GM18867 (cell line): ENCODE measurements around the gene ADK.
"Not testable (repeated sequence)": the region's sequence is repeated elsewhere in the genome, so short reads cannot be mapped to it uniquely, and the experiment has no call there.

Experiments
- ATAC-seq: cut with Tn5 transposase; IDR thresholded peaks from one replicate; pipeline ENCODE4 v1.9.1; 2021; ENCODE audit warnings: mild to moderate bottlenecking, moderate library complexity; ENCODE audit not compliant: unreplicated experiment

The ADK gene

DNA sequence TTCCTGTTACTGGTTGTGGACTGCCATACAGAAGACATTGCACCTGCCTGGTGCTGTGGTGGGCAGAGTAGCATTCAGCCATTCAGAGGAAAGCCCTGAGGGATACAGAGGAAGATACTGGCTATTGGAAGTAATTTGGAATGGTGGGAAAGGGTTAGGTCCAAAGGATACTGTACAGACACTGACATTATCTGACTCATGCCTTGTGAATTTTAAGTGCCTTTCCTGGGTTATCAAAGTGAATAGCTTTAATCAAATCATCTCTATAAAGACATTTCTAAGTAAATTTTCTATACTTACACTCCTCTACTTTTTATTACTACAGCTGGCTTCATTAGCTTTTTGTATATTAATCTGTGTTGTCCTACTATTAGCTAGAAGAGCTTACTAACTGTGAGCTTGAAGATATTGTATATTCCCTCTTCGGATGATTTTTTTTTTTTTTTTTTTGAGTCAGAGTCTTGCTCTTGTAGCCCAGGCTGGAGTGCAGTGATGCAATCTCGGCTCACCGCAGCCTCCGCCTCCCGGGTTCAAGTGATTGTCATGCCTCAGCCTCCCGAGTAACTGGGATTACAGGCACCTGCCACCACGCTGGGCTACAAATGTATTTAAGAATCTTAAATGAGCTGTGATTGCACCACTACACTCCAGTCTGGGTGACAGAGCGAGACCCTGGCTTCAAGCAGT, 186.5 kb downstream of the ADK start:
- no peak for ATAC-seq

DNA sequence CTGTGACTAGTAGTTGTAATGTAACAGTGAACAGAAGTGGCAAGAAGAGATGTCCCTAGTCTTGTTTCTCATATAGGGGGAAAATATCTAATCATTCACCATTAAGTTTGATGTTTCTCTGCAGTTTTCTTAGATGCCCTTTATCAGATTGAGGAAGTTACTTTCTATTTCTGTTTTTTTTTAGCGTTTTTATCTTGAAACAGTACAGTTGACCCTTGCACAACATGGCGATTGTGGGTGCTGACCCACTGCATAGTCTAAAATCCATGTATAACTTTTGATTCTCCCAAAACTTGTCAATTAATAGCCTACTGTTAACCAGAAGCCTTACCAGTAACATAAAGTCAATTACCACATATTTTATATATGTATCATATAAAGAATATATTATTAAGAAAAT, 192.0 kb downstream of the ADK start:
- no peak for ATAC-seq

GRCh38 chr10:74343804-74344203, 192.8 kb downstream of the ADK start:
- ATAC-seq, result no peak

DNA sequence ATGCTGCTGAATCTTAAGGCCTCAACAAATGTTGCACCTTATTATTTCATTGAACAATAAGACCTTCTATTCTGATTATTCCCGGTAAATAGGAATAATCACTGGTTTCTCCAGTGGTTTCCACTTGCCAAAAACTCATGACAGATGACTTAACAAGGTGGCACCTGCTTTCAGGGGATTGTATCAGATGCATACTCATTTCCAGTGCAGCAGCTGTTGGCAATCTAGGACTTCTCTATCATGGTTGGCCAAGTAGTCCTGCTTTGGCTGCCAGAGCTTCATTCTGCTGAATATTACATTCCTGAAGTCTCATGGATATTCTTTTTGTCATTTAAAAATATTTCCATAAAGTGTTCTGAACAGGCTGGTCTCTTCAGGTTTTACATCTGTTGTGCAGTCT, 193.3 kb downstream of the ADK start:
- ATAC-seq, result no peak

GRCh38 chr10:74347522-74347921, 196.5 kb downstream of the ADK start:
- no peak for ATAC-seq

GRCh38 chr10:74353021-74353420, 202.0 kb downstream of the ADK start:
- not testable (repeated sequence) for ATAC-seq

- ATAC-seq, result no peak
These were observed 210.7 kb downstream of the ADK start for GRCh38 chr10:74361678-74362077.

DNA sequence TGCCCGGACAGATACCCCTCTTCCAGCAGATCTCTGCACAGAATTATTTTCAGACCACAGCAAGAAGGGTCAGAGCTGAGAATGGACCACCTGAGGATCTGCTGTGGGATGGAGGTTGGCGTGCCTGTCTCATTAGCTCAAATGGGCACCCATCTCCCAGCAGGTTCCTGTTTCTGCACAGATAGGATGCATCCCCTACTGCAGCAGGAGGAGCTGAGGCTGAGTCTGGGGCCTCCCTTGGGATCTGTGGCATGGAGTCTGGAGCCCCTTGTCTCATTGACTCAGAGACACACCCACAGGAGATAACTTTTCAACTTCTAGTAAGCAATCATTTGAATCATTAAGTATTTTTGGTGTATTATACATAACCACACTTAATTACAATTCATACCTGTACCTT, 212.7 kb downstream of the ADK start:
- ATAC-seq, result no peak

DNA sequence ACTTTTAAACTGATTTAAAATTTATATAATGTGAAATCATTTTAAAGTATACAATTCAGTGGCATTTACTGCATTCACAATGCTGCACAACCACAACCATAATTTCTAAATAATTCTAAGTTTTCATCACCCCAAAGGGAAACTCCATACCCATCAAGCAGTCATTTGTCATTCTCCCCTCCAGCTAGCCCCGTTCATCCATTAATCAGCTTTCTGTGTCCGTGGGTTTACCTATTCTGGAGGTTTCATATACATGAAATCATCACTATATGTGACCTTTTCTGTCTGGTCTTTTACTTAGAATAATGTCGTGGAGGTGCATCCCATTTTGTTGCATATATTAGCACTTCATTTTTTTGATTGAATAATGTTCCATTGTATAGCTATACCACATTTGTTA, 214.1 kb downstream of the ADK start:
- ATAC-seq, result no peak

- no peak for ATAC-seq
These were observed 220.7 kb downstream of the ADK start for GRCh38 chr10:74371696-74372095.

- ATAC-seq, result no peak
These were observed 222.0 kb downstream of the ADK start for GRCh38 chr10:74373059-74373458.

DNA sequence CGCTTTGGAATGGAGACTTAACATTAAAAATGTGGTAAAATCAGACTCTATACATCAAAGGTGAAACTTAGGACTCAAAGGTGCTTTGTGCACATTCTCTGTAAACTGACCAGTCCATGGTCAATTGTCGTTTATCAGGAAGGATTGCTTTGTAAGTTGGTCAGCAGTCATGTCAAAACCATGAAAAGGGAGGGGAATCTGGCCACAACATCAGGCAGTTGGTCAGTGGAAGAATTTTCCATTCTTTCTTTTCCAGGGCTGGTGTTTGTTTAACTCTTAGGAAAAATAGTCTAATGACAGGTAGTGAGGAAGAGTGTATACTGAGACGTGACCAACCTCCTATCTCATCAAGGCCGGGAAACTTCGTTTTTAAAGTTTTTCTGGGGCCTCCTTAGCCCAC, 226.5 kb downstream of the ADK start:
- ATAC-seq, result no peak

- ATAC-seq, result no peak
These were observed 228.5 kb downstream of the ADK start for GRCh38 chr10:74379474-74379873.

DNA sequence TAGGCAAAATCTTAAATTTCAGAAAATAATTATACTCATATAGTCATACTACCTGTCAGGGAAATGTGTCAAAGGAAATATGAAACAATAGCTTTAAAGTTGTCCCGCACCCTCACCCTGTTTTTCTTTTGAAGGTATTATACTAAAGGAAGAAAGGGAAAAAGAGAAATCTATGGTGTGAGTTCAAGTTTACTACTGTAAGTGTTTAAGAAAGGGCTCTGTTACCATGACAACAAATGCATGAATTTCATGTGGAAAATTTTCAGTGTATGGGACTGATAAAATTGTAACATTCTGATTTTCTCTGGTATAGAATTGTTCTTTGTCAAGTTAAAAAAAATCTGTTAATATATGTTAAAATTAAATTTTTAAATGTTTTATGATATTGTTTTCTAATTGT, 229.8 kb downstream of the ADK start:
- no peak for ATAC-seq

GRCh38 chr10:74381291-74381853, 230.4 kb downstream of the ADK start:
- ATAC-seq, result no peak

GRCh38 chr10:74382663-74383062, 231.6 kb downstream of the ADK start:
- no peak for ATAC-seq

DNA sequence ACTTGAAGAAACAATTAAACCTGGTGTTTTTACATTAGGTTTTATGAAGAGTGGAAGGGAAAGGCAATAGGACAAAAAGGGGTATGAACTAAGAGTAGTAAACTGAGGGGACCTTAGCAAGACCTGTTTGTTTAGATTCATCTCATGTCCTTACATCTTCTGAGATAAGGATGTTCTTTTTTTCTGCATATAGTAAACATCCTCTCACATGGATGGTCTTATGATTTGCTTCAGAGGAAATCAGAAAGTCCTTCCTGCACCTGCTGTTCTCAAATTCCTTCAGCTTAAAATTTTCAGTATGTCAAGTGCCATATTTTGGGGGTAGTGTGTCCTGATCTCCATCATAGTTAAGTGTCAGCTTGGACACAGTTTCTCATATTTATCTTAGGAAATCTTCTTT, 232.6 kb downstream of the ADK start:
- ATAC-seq, result no peak

DNA sequence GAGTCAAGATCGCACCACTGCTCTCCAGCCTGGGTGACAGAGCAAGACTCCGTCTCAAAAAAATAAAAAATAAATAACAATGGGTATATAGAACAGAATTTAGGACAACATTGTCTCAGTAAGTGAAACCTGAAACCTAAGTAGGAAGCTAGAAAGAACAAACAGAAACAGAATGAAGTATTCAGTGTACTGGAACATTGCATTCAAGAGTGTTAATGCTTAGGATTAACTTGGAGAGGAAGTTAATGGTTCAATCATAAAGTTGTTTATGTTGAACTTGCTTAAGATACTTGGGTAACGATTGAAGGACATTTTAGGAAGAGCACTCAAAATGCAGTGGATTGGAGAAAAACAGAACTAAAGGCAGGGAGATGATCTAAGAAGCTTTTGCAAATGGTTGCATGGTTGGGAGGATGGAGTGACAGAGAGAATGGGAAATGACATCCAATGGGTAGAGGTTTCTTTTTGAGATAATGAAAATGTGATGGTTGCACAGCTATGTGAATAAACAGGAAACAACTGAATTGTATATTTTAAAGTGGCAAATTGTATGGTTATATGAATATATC, 233.7 kb downstream of the ADK start:
- ATAC-seq, result no peak

- ATAC-seq, result no peak
These were observed 237.8 kb downstream of the ADK start for GRCh38 chr10:74388801-74389200.

GRCh38 chr10:74391786-74392185, 240.8 kb downstream of the ADK start:
- ATAC-seq, result no peak

DNA sequence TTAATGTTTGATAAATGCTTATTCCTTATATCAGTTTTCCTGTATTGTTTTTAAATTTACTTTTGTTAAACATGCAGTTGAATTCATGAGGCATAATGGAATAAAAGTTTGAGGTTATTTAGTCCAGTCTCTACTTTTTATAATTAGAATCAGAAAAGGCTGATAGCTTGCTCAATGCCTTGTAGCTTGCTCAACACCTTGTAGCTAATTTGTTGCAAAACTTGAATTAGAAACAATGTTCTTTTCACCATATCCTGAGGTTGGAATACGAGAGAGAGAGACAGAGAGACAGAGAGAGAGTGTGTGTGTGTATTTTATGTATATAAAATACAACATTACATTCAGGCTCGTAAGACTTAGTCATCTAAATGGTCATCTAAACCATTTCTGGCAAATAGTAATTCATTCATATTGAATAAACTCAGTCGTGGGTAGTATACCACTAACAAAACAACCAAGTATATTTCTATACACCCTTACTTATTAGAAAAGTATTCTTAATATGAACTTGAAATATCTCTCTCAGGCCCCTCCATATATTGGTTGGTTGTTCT, 243.5 kb downstream of the ADK start:
- no peak for ATAC-seq

DNA sequence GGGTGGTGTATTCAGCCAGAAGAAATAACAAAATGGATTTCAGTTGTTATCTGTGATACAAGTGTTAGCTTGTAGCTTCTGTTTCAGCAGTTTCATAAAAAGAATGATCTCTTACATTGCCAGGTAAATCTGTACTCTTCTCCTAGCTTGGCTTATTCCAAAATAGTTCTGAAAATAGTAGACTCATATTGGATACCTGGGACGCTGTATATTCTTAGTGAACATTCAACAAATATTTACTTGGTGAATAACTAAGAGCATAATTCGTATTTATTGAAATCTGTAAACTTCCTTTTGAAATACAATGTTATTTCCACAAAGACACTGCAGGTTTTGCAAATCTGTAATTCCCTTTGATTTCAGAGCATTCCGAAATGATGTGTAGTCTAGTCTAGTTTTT, 249.2 kb downstream of the ADK start:
- ATAC-seq, result no peak
